OCI-LY7 (cell line): ENCODE data around the gene CTNNAL1. TPM values are rescaled to one million over a fixed set of nuclear protein-coding genes. Genes with fewer than 3 reads are reported as not detected.

Experiments
- BruUV-seq: library from RNA; stranded (reverse); fragments of 400-500 nt; replicated peaks from 2 replicates; lab custom pipeline; 2021; lab: Mats Ljungman, UMichigan
- CTCF ChIA-PET: fragments of 300-600 bp; sonication (Branson Sonifier 250); formaldehyde crosslinking; loops from one replicate; lab custom pipeline; 2022; ENCODE audit warnings: antibody characterized with exemption; ENCODE audit not compliant: unreplicated experiment; lab: Charles Lee
- POLR2A ChIA-PET: fragments of 300-600 bp; sonication (Branson Sonifier 250); formaldehyde crosslinking; loops from one replicate; lab custom pipeline; 2022; ENCODE audit warnings: antibody characterized with exemption; lab: Charles Lee
- DNase-seq: peaks from one replicate; pipeline ENCODE4 v3.0.0-alpha.2; 2015; ENCODE audit warnings: low spot score
- H2AFZ ChIP-seq: fragments of 200-600 bp; sonication (generic), shearing (Covaris generic); 2 replicates; pipeline ENCODE4 v1.6.1; 2014; ENCODE audit warnings: mild to moderate bottlenecking, antibody characterized with exemption, low read length, moderate library complexity
- H3K27ac ChIP-seq: fragments of 200-600 bp; sonication (generic); 2 replicates; pipeline ENCODE4 v1.5.1; 2014; ENCODE audit warnings: mixed run types, low read depth, mild to moderate bottlenecking, moderate library complexity, low read length, inconsistent platforms; ENCODE audit not compliant: poor library complexity, severe bottlenecking
- H3K36me3 ChIP-seq: fragments of 200-600 bp; sonication (generic); 2 replicates; pipeline ENCODE4 v1.6.1; 2014; ENCODE audit warnings: mild to moderate bottlenecking, antibody characterized with exemption, low read length, moderate library complexity, mixed read lengths; ENCODE audit not compliant: insufficient read depth
- H3K4me1 ChIP-seq: fragments of 200-600 bp; sonication (generic); 2 replicates; pipeline ENCODE4 v1.5.1; 2014; ENCODE audit warnings: mild to moderate bottlenecking, low read length; ENCODE audit not compliant: insufficient read depth, poor library complexity, severe bottlenecking
- H3K4me2 ChIP-seq: fragments of 200-600 bp; sonication (generic); 2 replicates; pipeline ENCODE4 v1.6.1; 2014; ENCODE audit warnings: mild to moderate bottlenecking, low read length
- H3K4me3 ChIP-seq: fragments of 200-600 bp; sonication (generic); 2 replicates; pipeline ENCODE4 v1.5.1; 2014; ENCODE audit warnings: mild to moderate bottlenecking, low read depth, low read length; ENCODE audit not compliant: poor library complexity, severe bottlenecking
- H3K79me2 ChIP-seq: fragments of 200-600 bp; sonication (generic); 2 replicates; pipeline ENCODE4 v1.6.1; 2016; ENCODE audit warnings: low read depth, mild to moderate bottlenecking, low read length, moderate library complexity, mixed read lengths; ENCODE audit not compliant: insufficient read depth
- H3K9me2 ChIP-seq: fragments of 200-600 bp; sonication (generic); 2 replicates; pipeline ENCODE4 v1.6.1; 2016; ENCODE audit warnings: mild to moderate bottlenecking, low read length, mixed read lengths; ENCODE audit not compliant: insufficient read depth
- H3K9me3 ChIP-seq: fragments of 200-600 bp; sonication (generic); 2 replicates; pipeline ENCODE4 v1.6.1; 2014; ENCODE audit warnings: mild to moderate bottlenecking, mixed run types, low read length, mixed read lengths
- H4K20me1 ChIP-seq: fragments of 200-600 bp; sonication (generic); 2 replicates; pipeline ENCODE4 v1.6.1; 2014; ENCODE audit warnings: mild to moderate bottlenecking, antibody characterized with exemption, low read length, moderate library complexity, mixed read lengths; ENCODE audit not compliant: insufficient read depth
- CTCF ChIP-seq: fragments of 200-600 bp; sonication (generic); conservative IDR thresholded peaks from 2 replicates; pipeline ENCODE4 v1.5.1; 2014; ENCODE audit warnings: mild to moderate bottlenecking, antibody characterized with exemption, low read length, moderate library complexity, mixed read lengths
- EZH2phosphoT487 ChIP-seq: fragments of 200-600 bp; sonication (generic); IDR thresholded peaks from 2 replicates; pipeline ENCODE4 v1.6.1; 2018; ENCODE audit warnings: low read depth, borderline replicate concordance, mild to moderate bottlenecking, mixed run types, antibody characterized with exemption, low read length, moderate library complexity, mixed read lengths
- intact Hi-C: fragments of 100-400 bp; cut with micrococcal nuclease; formaldehyde crosslinking; loops from one replicate; pipeline ENCODE4 v1.10.0; 2022; ENCODE audit not compliant: unreplicated experiment
- total RNA-seq, 2 experiments: library from RNA; depleted of rRNA in 1 of 2; stranded (reverse); fragments of >200 nt in 1 of 2; shearing (Covaris generic) in 1 of 2; gene quantifications; 2 replicates each; pipeline ENCODE4 v1.2.3, GENCODE V29; 2014 to 2022

The CTNNAL1 gene
- total RNA-seq, 2 experiments from 2014 or later = 32.0 to 35.3 TPM

- no peaks in the 10 kb centered on the region for H3K9me3 ChIP-seq
- H3K9me2 ChIP-seq = no peaks in the 10 kb centered on the region
- no TSS peak for BruUV-seq
- peaks cover 15% of the 10 kb centered on the region for H4K20me1 ChIP-seq
- H3K36me3 ChIP-seq = peaks cover 40% of the 10 kb centered on the region
- intact Hi-C loops = no loop called here
- H3K79me2 ChIP-seq = peaks cover 16% of the 10 kb centered on the region; the same call in 1 of the 2 replicates
- no peak overlapping the region for H3K4me2 ChIP-seq
- no peak for DNase-seq
- no peak overlapping the region for H2AFZ ChIP-seq
- ChIA-PET POLR2A (no interaction called here), CTCF (no interaction called here)
- no peak for TF ChIP-seq CTCF
- no peak for TF ChIP-seq EZH2phosphoT487
- no peak overlapping the region for H3K27ac ChIP-seq
- peaks cover 25% of the 10 kb centered on the region for H3K4me1 ChIP-seq
- no peak overlapping the region for H3K4me3 ChIP-seq
Measured at GRCh38 chr9:109016132-109016531, 2.8 kb upstream of the CTNNAL1 start.

- POLR2A ChIA-PET = interaction anchor here (0.9 to 1.0 kb wide), 2 partner anchors 16 to 33 kb away, joined by 3 read pairs; no protein-coding TSS in a partner anchor
- no peak for DNase-seq
- no peak overlapping the region for H3K4me3 ChIP-seq
- no TSS peak for BruUV-seq
- no peak overlapping the region for H3K27ac ChIP-seq
- H4K20me1 ChIP-seq = peaks cover 15% of the 10 kb centered on the region
- peaks cover 20% of the 10 kb centered on the region; the same call in 1 of the 2 replicates for H3K79me2 ChIP-seq
- TF ChIP-seq EZH2phosphoT487 (no peak), CTCF (no peak)
- H3K4me2 ChIP-seq = no peak overlapping the region
- CTCF ChIA-PET = no interaction called here
- intact Hi-C loops = no loop called here
- peaks cover 33% of the 10 kb centered on the region for H3K4me1 ChIP-seq
- H2AFZ ChIP-seq = no peak overlapping the region
- H3K9me3 ChIP-seq = no peaks in the 10 kb centered on the region
- H3K9me2 ChIP-seq = no peaks in the 10 kb centered on the region
- peaks cover 27% of the 10 kb centered on the region for H3K36me3 ChIP-seq
Measured at GRCh38 chr9:109014608-109015280, 1.4 kb upstream of the CTNNAL1 start.
